GM18873 (cell line): ENCODE results near the gene ITGA8.
"Not testable (repeated sequence)": the region's sequence is repeated elsewhere in the genome, so short reads cannot be mapped to it uniquely, and the experiment has no call there.

Experiments used
- ATAC-seq: cut with Tn5 transposase; IDR thresholded peaks from one replicate; pipeline ENCODE4 v1.9.1; 2021; ENCODE audit warnings: mild to moderate bottlenecking, moderate library complexity, moderate number of reproducible peaks; ENCODE audit not compliant: unreplicated experiment, low FRiP score

The ITGA8 gene

DNA sequence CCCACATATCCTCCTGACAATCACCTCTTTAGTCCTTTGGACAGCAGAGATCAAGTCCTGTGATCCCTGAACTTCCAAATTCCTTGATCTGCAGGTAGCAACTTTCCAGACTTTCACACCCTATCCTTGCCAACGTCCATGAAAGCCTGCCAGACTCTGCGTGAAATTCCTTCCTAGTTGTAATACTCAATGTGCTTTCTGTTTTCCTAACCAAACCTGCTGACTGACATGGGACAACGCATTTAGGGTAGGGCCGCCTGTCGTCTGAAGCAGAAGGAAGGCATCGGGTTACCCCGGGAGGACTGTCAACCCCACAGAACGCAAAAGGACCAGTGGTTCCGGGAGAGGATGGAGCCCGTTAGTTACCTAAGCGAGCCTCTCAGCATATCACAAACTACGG is 23.9 kb downstream of the ITGA8 start:
- ATAC-seq: no peak

- ATAC-seq: no peak
Observed at GRCh38 chr10:15690031-15690430, 29.7 kb downstream of the ITGA8 start.

GRCh38 chr10:15684768-15685167 is 35.0 kb downstream of the ITGA8 start:
- ATAC-seq: no peak

GRCh38 chr10:15681076-15681475 is 38.6 kb downstream of the ITGA8 start:
- no peak for ATAC-seq

GRCh38 chr10:15678851-15679250 is 40.9 kb downstream of the ITGA8 start:
- no peak for ATAC-seq

DNA sequence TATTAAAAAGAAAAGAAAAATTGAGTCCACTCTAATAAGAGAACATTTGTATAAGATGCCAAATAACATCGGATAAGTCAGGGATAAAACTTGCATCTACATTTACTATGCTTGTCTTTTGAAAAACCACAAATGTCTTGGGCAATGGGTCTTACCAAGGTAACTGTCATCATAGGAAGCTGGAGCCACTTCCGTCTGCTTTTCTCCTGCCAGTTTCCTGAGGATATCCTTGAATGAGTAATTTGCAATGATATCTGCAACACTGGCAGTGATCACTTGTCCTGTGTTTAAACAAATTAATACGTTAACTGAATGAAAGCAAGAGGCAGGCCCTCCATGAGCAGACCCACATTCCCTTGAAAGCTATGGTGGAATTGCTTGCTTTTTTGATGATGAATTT is 47.3 kb downstream of the ITGA8 start:
- ATAC-seq: no peak

- ATAC-seq: no peak
Observed at GRCh38 chr10:15670880-15671279, 48.8 kb downstream of the ITGA8 start.

DNA sequence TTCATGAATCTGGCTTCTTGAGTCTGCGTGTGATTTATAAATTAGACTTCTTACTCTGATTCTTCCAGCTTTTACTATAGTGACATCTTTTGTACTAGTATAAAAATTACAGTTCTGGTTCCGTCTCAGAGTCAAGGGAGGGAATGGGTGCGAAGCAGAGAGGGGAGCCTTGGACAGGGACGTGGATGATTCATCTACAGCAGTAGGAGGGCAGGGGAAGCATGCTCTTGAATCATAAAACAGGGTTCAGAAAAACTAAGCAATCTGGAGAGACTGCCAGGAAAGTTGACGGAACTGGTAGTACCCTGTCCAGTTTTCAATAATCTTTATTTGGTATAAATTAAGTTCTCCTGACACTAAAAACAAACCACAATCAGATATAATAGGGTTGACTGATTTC is 58.1 kb downstream of the ITGA8 start:
- ATAC-seq: no peak

GRCh38 chr10:15660990-15661389 is 58.7 kb downstream of the ITGA8 start:
- no peak for ATAC-seq

DNA sequence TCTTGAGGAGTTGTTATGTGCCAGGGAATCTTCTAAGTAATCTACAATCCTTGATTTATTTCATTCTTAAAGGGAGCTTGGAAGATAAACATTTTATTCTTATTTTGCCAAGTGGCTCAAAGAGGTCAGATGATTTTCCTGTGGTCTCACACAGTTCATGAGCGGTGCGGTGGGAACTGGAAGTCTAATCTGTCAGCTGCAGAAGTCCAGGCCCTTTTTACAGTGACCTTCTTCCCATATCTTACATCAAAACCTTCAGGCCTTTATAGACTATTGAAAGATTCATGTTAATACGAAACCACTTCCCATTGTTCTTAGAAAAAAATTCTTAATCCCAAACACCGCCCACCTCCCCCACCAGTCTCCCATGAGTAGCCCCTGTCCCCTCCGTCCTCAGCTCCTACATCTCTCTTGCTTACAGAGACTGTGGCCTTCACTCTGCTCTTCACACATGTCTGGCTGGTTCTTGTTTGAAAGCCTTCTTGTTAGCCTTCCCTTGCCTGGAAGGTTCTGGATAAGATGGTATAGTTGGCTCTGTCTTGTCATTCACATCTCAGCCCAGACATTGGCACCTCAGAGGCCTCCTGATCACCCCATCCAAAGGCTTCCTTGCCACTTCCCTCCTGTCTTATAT is 61.5 kb downstream of the ITGA8 start:
- no peak for ATAC-seq

- no peak for ATAC-seq
Observed at GRCh38 chr10:15652757-15653156, 67.0 kb downstream of the ITGA8 start.

- no peak for ATAC-seq
Observed at GRCh38 chr10:15652117-15652516, 67.6 kb downstream of the ITGA8 start.

GRCh38 chr10:15651175-15651574 is 68.5 kb downstream of the ITGA8 start:
- no peak for ATAC-seq

DNA sequence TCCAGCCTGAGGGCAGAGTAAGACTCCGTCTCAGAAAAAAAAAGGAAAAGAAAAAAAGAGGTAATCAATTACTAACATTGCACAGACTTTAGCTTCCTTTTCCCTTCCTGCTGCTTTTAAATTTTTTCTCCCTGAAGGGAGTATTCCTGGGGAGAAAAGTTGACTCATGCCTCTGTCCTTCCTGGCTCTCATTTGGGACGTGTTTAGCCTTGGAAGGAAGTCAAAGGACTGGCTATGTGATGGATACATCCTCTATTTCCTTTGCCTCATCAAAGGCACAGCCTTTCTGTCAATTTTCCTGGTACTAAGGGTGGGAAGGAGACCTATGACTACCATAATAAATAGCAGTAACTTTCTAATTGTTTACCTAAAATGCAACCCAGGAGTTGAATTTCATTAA is 77.6 kb downstream of the ITGA8 start:
- no peak for ATAC-seq

DNA sequence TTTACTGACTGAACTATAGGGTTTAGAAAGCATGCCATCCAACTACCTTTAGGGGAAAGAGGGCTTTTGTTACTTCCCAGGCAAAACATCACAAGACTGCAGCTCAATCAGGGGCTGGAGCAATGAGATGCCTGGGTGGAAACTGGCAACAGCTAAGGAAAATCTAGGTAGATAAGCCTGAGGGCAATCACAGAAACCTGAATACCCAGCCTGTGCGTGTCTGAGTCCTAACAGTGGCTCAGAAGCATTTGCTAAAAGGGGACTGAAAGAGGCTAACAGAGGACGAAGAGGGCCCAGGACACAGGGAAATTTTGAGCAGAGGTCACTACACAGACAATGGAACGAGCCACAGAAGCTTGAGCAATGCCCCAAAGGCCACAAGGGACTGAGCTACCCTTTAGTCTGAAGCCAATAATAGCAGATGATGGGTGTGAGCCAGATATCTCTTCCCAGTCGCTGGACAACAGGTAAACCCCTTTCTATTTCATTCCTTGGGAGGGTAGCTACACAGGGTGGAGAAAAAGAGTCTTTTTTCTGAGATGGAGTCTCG is 79.1 kb downstream of the ITGA8 start:
- no peak for ATAC-seq

DNA sequence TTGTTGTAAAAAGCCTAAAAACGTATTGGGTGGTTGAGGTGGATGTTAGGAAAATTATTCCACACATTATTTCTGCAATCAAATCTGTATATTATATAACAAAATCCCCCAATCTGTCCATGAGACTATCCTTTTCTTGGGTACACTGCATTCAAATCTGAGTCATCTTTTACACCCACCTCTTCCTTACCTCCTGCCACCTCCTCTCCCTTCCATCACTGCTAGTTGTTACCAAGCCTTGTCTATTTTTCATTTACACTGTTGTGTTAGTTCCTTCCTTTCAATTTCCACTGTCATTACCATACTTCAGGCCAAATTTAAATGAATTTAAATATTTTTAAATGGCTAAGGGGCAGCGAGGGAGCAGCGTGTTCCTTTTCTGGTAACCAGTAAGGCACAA is 83.3 kb downstream of the ITGA8 start:
- ATAC-seq: no peak

- ATAC-seq: no peak
Observed at GRCh38 chr10:15632456-15633091, 87.1 kb downstream of the ITGA8 start.

DNA sequence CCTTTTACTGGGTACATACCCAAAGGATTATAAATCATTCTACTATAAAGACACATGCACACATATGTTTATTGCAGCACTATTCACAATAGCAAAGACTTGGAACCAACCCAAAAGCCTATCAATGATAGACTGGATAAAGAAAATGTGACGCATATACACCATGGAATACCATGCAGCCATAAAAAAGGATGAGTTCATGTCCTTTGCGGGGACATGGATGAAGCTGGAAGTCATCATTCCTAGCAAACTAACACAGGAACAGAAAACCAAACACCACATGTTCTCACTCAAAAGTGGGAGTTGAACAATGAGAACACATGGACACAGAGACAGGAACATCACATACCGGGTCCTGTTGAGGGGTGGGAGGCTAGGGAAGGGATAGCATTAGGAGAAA is 88.5 kb downstream of the ITGA8 start:
- not testable (repeated sequence) for ATAC-seq

GRCh38 chr10:15630353-15630752 is 89.4 kb downstream of the ITGA8 start:
- no peak for ATAC-seq

- ATAC-seq: no peak
Observed at GRCh38 chr10:15627617-15628196, 92.0 kb downstream of the ITGA8 start.

GRCh38 chr10:15626937-15627336 is 92.8 kb downstream of the ITGA8 start:
- no peak for ATAC-seq

DNA sequence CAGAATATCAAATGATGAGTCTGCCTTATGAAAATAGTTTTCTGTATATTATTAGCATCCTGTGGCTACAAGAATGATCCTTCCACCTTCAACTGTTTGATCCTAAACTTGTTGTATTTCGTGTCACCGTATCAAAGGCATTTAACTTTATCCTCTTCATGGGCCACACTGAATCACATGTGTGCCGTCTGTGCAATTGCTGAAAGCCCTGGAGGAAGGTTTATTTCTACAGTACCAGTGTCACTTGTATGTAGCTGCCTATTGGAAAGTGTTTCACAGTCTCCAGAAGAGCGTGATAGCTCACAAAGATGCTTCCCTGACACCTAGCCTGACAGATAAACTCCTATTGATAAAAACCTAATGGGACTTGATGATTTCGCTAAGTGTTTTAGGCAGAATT is 94.5 kb downstream of the ITGA8 start:
- no peak for ATAC-seq
